HepG2 (cell line): ENCODE results near the gene FN1. TPM values are rescaled to one million over a fixed set of nuclear protein-coding genes. Genes with fewer than 3 reads are reported as not detected.

Experiments
- ETS1 ChIP-seq: sonication (generic); formaldehyde crosslinking; IDR thresholded peaks from 2 replicates; pipeline ENCODE4 v1.4.0; 2020; ENCODE audit warnings: missing genetic modification reagents
- GATA4 ChIP-seq: sonication (generic); IDR thresholded peaks from 2 replicates; pipeline ENCODE4 v1.6.1; 2016; ENCODE audit warnings: antibody characterized with exemption, low read depth, borderline replicate concordance
- HES4 ChIP-seq: sonication (generic); formaldehyde crosslinking; IDR thresholded peaks from 2 replicates; pipeline ENCODE4 v1.9.0; 2021; ENCODE audit warnings: mild to moderate bottlenecking, missing genetic modification reagents, borderline replicate concordance
- IKZF1 ChIP-seq: fragments of 450-650 bp; IDR thresholded peaks from 2 replicates; pipeline ENCODE4 v1.7.1; 2016
- JUNB ChIP-seq: sonication (generic); formaldehyde crosslinking; IDR thresholded peaks from 2 replicates; pipeline ENCODE4 v1.8.0; 2022; ENCODE audit warnings: missing genetic modification reagents, mild to moderate bottlenecking, borderline replicate concordance
- POLR2A ChIP-seq, 2 experiments: IDR thresholded peaks; 2 replicates each; pipeline ENCODE4 v1.6.1; 2011; ENCODE audit warnings: low read depth in 2 of 2, low read length in 2 of 2, mild to moderate bottlenecking in 1 of 2, moderate library complexity in 1 of 2; ENCODE audit not compliant: insufficient read depth in 1 of 2
- PTBP1 ChIP-seq: fragments of 200-400 bp; formaldehyde crosslinking; IDR thresholded peaks from 2 replicates; pipeline ENCODE4 v1.6.1; 2018; ENCODE audit warnings: low read length, low read depth; ENCODE audit not compliant: poor library complexity, severe bottlenecking
- SAP130 ChIP-seq: IDR thresholded peaks from 2 replicates; pipeline ENCODE4 v1.6.1; 2016; ENCODE audit warnings: low read depth
- SOX13 ChIP-seq, 3 experiments: fragments of 450-650 bp in 1 of 3; sonication (generic) in 1 of 3; formaldehyde crosslinking in 1 of 3; IDR thresholded peaks in 2 of 3; conservative IDR thresholded peaks in 1 of 3; 2 replicates each; pipeline versions ENCODE4 v1.5.0 to v1.6.1; 2016 to 2020; ENCODE audit warnings: antibody characterized with exemption in 1 of 3, mild to moderate bottlenecking in 1 of 3, missing compliant biosample characterization in 1 of 3, missing genetic modification reagents in 1 of 3, moderate library complexity in 1 of 3
- SRY ChIP-seq: sonication (generic); formaldehyde crosslinking; IDR thresholded peaks from 2 replicates; pipeline ENCODE4 v1.8.0; 2022; ENCODE audit warnings: mild to moderate bottlenecking, missing genetic modification reagents
- TFE3 ChIP-seq: IDR thresholded peaks from 2 replicates; pipeline ENCODE4 v1.6.1; 2016
- XRCC5 ChIP-seq: fragments of 200-400 bp; formaldehyde crosslinking; optimal IDR thresholded peaks from 2 replicates; pipeline ENCODE3; 2017; ENCODE audit warnings: mild to moderate bottlenecking, low read length
- YEATS4 ChIP-seq: sonication (generic); formaldehyde crosslinking; IDR thresholded peaks from 2 replicates; pipeline ENCODE4 v1.4.0; 2020; ENCODE audit warnings: missing genetic modification reagents, borderline replicate concordance
- ZKSCAN5 ChIP-seq: sonication (generic); formaldehyde crosslinking; IDR thresholded peaks from 2 replicates; pipeline ENCODE4 v1.5.1; 2020; ENCODE audit warnings: mild to moderate bottlenecking, missing genetic modification reagents
- ZNF12 ChIP-seq: sonication (generic); formaldehyde crosslinking; IDR thresholded peaks from 2 replicates; pipeline ENCODE4 v1.5.0; 2020; ENCODE audit warnings: missing genetic modification reagents
- ZNF180 ChIP-seq: sonication (generic); formaldehyde crosslinking; IDR thresholded peaks from 2 replicates; pipeline ENCODE4 v1.4.0; 2020; ENCODE audit warnings: low read depth, missing genetic modification reagents, borderline replicate concordance
- ZNF331 ChIP-seq: sonication (generic); formaldehyde crosslinking; IDR thresholded peaks from 2 replicates; pipeline ENCODE4 v1.4.0; 2020; ENCODE audit warnings: missing genetic modification reagents
- ZNF556 ChIP-seq: sonication (generic); formaldehyde crosslinking; IDR thresholded peaks from 2 replicates; pipeline ENCODE4 v1.4.0; 2020; ENCODE audit warnings: mild to moderate bottlenecking, missing genetic modification reagents, borderline replicate concordance
- ZNF674 ChIP-seq: sonication (generic); formaldehyde crosslinking; IDR thresholded peaks from 2 replicates; pipeline ENCODE4 v1.5.0; 2020; ENCODE audit warnings: low read depth, mild to moderate bottlenecking, missing genetic modification reagents
- ZNF766 ChIP-seq: sonication (generic); formaldehyde crosslinking; IDR thresholded peaks from 2 replicates; pipeline ENCODE4 v1.5.0; 2020; ENCODE audit warnings: missing genetic modification reagents, borderline replicate concordance
- polyA plus RNA-seq, 8 experiments: library from polyadenylated mRNA; depleted of rRNA in 3 of 8; stranded (reverse) in 7 of 8; unstranded in 1 of 8; fragments of >200 nt; fragmentation: Illumina TruSeq in 4 of 8; extraction: Trizol in 4 of 8; gene quantifications; 2 replicates each; pipeline versions ENCODE4 v1.2.1 to v1.2.3, GENCODE V29; 2011 to 2016; ENCODE audit warnings: low read depth in 4 of 8, missing spikeins in 1 of 8, mixed read lengths in 1 of 8; ENCODE audit not compliant: insufficient read depth in 1 of 8
- total RNA-seq, 5 experiments: library from RNA; depleted of rRNA; stranded (reverse); fragments of >200 nt; fragmentation: Illumina TruSeq; extraction: Trizol; gene quantifications; 2 replicates each; pipeline ENCODE4 v1.2.3, GENCODE V29; 2016; ENCODE audit warnings: low read depth in 1 of 5
- TF ChIP-seq, protein P1 (sequence below): IDR thresholded peaks from 2 replicates; pipeline ENCODE4 v1.6.1; 2016; ENCODE audit warnings: low read depth, control low read depth
- TF ChIP-seq, protein P2 (sequence below): sonication (generic); formaldehyde crosslinking; IDR thresholded peaks from 2 replicates; pipeline ENCODE4 v1.8.1; 2023; ENCODE audit warnings: mild to moderate bottlenecking, inconsistent platforms, moderate library complexity, missing genetic modification reagents, borderline replicate concordance
- TF ChIP-seq, protein P3 (sequence below): sonication (generic); formaldehyde crosslinking; IDR thresholded peaks from 2 replicates; pipeline ENCODE4 v1.5.0; 2020; ENCODE audit warnings: mild to moderate bottlenecking, missing genetic modification reagents, moderate library complexity

The FN1 gene
- total and polyA plus RNA-seq, 2 of the 13 experiments (the other 11 are each of a cell fraction or from before 2014, with no cell fraction given): 1,847 to 6,471 TPM

DNA sequence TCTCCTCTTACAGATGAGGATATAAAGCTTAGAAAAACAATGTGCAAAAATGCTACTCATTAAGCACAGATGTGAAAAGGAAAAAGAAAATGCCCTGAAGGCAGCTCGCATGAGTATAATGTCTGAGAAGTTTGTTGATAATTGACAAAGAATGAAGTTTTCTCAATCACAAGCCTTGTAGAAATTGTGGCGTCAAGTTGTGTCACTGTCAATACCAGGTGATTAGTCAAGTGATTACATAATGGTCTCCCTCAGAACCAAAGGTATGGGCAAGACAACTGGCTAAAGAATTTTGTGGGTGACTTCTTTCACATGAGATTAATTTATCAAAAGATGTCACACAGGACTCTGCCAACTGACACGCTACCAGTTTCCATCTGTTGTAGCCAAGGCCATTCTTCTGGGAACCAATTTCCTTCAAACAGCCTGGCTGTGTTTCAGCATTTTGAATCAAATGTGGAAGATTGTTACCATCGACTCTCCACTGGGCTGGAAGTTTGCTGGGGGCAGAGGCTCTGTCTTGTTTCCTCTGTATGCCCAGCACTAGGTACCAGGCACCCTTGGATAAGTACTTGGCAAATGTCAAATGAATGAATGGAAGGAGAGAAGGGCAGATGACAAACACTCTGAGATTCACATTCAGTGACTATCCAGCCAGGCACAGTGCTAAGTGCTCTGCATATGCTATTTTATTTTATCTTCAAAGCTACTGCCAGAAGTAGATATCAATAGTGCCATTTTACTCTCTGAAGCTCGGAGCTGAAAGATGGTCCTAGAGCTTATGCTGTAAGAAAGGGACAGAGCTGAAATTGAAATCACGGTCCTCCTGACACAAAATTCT is 5.9 kb upstream of the FN1 start (continued):
- TF ChIP-seq TFE3 (CRISPR knock-in tag) (no peak), HES4 (CRISPR knock-in tag) (no peak), YEATS4 (CRISPR knock-in tag) (no peak), PTBP1 (no peak), JUNB (no peak), GATA4 (no peak), IKZF1 (no peak), SRY (no peak), ZNF331 (no peak), ZNF12 (CRISPR knock-in tag) (no peak), ZNF180 (CRISPR knock-in tag) (no peak), ZKSCAN5 (no peak), SAP130 (CRISPR knock-in tag) (no peak), ZNF556 (CRISPR knock-in tag) (0 out of 2 replicates have a peak, but pooled peaks have one; percentile 52), SOX13 (IDR thresholded peaks at IDR 0.05) (no peak), SOX13 (CRISPR knock-in tag; conservative IDR thresholded peaks at IDR 0.05 in 1 of 2, IDR thresholded peaks at IDR 0.05 in 1 of 2) (0 out of 4 replicates have a peak, but pooled peaks of 1 of the 2 experiments have one; percentile 22), XRCC5 (no peak), ZNF674 (CRISPR knock-in tag) (no peak), ZNF766 (CRISPR knock-in tag) (no peak), ETS1 (CRISPR knock-in tag) (no peak), POLR2A (IDR thresholded peaks at IDR 0.05; ENCODE audit: insufficient read depth in 1 of 2, low read depth in 2 of 2, low read length in 2 of 2) (no peak)
- TF ChIP-seq, protein P1, sequence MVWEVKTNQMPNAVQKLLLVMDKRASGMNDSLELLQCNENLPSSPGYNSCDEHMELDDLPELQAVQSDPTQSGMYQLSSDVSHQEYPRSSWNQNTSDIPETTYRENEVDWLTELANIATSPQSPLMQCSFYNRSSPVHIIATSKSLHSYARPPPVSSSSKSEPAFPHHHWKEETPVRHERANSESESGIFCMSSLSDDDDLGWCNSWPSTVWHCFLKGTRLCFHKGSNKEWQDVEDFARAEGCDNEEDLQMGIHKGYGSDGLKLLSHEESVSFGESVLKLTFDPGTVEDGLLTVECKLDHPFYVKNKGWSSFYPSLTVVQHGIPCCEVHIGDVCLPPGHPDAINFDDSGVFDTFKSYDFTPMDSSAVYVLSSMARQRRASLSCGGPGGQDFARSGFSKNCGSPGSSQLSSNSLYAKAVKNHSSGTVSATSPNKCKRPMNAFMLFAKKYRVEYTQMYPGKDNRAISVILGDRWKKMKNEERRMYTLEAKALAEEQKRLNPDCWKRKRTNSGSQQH (CRISPR knock-in tag): no peak
- TF ChIP-seq, protein P2, sequence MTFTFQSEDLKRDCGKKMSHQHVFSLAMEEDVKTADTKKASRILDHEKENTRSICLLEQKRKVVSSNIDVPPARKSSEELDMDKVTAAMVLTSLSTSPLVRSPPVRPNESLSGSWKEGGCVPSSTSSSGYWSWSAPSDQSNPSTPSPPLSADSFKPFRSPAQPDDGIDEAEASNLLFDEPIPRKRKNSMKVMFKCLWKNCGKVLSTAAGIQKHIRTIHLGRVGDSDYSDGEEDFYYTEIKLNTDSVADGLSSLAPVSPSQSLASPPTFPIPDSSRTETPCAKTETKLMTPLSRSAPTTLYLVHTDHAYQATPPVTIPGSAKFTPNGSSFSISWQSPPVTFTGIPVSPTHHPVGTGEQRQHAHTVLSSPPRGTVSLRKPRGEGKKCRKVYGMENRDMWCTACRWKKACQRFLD (CRISPR knock-in tag): no peak
- TF ChIP-seq, protein P3, sequence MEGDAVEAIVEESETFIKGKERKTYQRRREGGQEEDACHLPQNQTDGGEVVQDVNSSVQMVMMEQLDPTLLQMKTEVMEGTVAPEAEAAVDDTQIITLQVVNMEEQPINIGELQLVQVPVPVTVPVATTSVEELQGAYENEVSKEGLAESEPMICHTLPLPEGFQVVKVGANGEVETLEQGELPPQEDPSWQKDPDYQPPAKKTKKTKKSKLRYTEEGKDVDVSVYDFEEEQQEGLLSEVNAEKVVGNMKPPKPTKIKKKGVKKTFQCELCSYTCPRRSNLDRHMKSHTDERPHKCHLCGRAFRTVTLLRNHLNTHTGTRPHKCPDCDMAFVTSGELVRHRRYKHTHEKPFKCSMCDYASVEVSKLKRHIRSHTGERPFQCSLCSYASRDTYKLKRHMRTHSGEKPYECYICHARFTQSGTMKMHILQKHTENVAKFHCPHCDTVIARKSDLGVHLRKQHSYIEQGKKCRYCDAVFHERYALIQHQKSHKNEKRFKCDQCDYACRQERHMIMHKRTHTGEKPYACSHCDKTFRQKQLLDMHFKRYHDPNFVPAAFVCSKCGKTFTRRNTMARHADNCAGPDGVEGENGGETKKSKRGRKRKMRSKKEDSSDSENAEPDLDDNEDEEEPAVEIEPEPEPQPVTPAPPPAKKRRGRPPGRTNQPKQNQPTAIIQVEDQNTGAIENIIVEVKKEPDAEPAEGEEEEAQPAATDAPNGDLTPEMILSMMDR (CRISPR knock-in tag): no peak
